HepG2 (cell line): ENCODE measurements around the gene SPTB. TPM values are rescaled to one million over a fixed set of nuclear protein-coding genes. Genes with fewer than 3 reads are reported as not detected.

ENCODE experiments used
- ATAC-seq: fragments of 200-7000 bp; cut with Tn5 transposase; 3 replicates; pipeline ENCODE4 v1.9.1; 2020; ENCODE audit warnings: mild to moderate bottlenecking, moderate library complexity
- BruUV-seq: library from RNA; stranded (reverse); fragments of 400-500 nt; replicated peaks from 2 replicates; lab custom pipeline; 2021; lab: Mats Ljungman, UMichigan
- CTCF ChIA-PET: fragments of 300-600 bp; formaldehyde crosslinking; extraction: SDS; loops from one replicate; lab custom pipeline; 2021; ENCODE audit warnings: low total read pairs, inconsistent platforms, low intra/inter-chr PET ratio; lab: Yijun Ruan, JAX
- POLR2A ChIA-PET: fragments of 350-600 bp; sonication (Branson Sonifier 250); formaldehyde crosslinking; loops from one replicate; lab custom pipeline; 2020; ENCODE audit warnings: antibody characterized with exemption, inconsistent platforms; lab: Yijun Ruan, JAX
- DNase-seq: peaks from one replicate; pipeline ENCODE4 v3.0.0-alpha.2; 2015; ENCODE audit warnings: low spot score
- FAIRE-seq: peaks from 3 replicates; lab custom pipeline; 2011; peaks lifted over from hg19 to GRCh38; lab: Jason Lieb, UNC
- H2AFZ ChIP-seq: one replicate; pipeline ENCODE4 v1.6.1; 2011; ENCODE audit warnings: low read length, inconsistent platforms
- H3K27ac ChIP-seq: fragments of 300-600 bp; 3 replicates; pipeline ENCODE4 v1.8.0; 2011; ENCODE audit warnings: mixed run types, mild to moderate bottlenecking, mixed read lengths, low read length, inconsistent platforms; ENCODE audit not compliant: insufficient read depth; ENCODE audit errors: extremely low read length
- H3K27me3 ChIP-seq, 2 experiments: fragments of 200-600 bp in 1 of 2; 2 replicates in 1 of 2; 3 replicates in 1 of 2; pipeline versions ENCODE4 v1.6.0 to v1.8.0; 2011; ENCODE audit warnings: low read length in 2 of 2, mild to moderate bottlenecking in 2 of 2, moderate library complexity in 2 of 2, inconsistent platforms in 1 of 2; ENCODE audit not compliant: insufficient read depth in 2 of 2, control insufficient read depth in 1 of 2
- H3K36me3 ChIP-seq, 2 experiments: fragments of 200-600 bp in 1 of 2; replicated peaks in 1 of 2; 2 replicates in 1 of 2; 3 replicates in 1 of 2; pipeline versions ENCODE4 v1.5.1 to v1.8.0; 2011; ENCODE audit warnings: low read length in 2 of 2, inconsistent platforms in 1 of 2; ENCODE audit not compliant: insufficient read depth in 2 of 2, control insufficient read depth in 1 of 2
- H3K4me1 ChIP-seq: 2 replicates; pipeline ENCODE4 v1.5.1; 2012; ENCODE audit warnings: low read length, inconsistent platforms; ENCODE audit not compliant: insufficient read depth
- H3K4me2 ChIP-seq: 2 replicates; pipeline ENCODE4 v1.6.0; 2011; ENCODE audit warnings: low read depth, low read length, inconsistent platforms
- H3K4me3 ChIP-seq, 3 experiments: fragments of 200-600 bp in 1 of 3; sonication (generic), shearing (Covaris generic) in 1 of 3; replicated peaks in 1 of 3; 2 replicates each; pipeline ENCODE4 v1.5.1; 2011 to 2016; ENCODE audit warnings: low read length in 3 of 3, inconsistent platforms in 2 of 3, low read depth in 2 of 3, mild to moderate bottlenecking in 2 of 3, control low read depth in 1 of 3, mixed read lengths in 1 of 3; ENCODE audit not compliant: insufficient read depth in 1 of 3
- H3K79me2 ChIP-seq: one replicate; pipeline ENCODE4 v1.6.1; 2011; ENCODE audit warnings: low read length, inconsistent platforms; ENCODE audit not compliant: insufficient read depth
- H3K9ac ChIP-seq: 2 replicates; pipeline ENCODE4 v1.6.0; 2011; ENCODE audit warnings: mild to moderate bottlenecking, low read depth, low read length, inconsistent platforms; ENCODE audit not compliant: insufficient read depth
- H3K9me3 ChIP-seq: 2 replicates; pipeline ENCODE4 v1.5.1; 2012; ENCODE audit warnings: mild to moderate bottlenecking, low read length
- H4K20me1 ChIP-seq: 2 replicates; pipeline ENCODE4 v1.6.0; 2011; ENCODE audit warnings: inconsistent platforms, mild to moderate bottlenecking, low read length, moderate library complexity; ENCODE audit not compliant: insufficient read depth
- CBX2 ChIP-seq, 2 experiments: fragments of 200-600 bp in 1 of 2; sonication (generic); formaldehyde crosslinking in 1 of 2; IDR thresholded peaks; 2 replicates each; pipeline versions ENCODE4 v1.7.0 to v1.8.1; 2018 to 2022; ENCODE audit warnings: low read depth in 2 of 2, low read length in 1 of 2, mild to moderate bottlenecking in 1 of 2, missing genetic modification reagents in 1 of 2
- CHD2 ChIP-seq: IDR thresholded peaks from 2 replicates; pipeline ENCODE4 v1.6.1; 2011; ENCODE audit warnings: low read depth, low read length, improper control_type of control experiment
- CSRNP1 ChIP-seq: sonication (generic); formaldehyde crosslinking; IDR thresholded peaks from 2 replicates; pipeline ENCODE4 v1.8.1; 2023; ENCODE audit warnings: mild to moderate bottlenecking, missing genetic modification reagents
- FOXK2 ChIP-seq: fragments of 450-650 bp; IDR thresholded peaks from 2 replicates; pipeline ENCODE4 v1.6.1; 2016
- MED13 ChIP-seq: sonication (generic); formaldehyde crosslinking; IDR thresholded peaks from 2 replicates; pipeline ENCODE4 v1.5.0; 2020; ENCODE audit warnings: missing genetic modification reagents
- NAIF1 ChIP-seq: sonication (generic); formaldehyde crosslinking; IDR thresholded peaks from 2 replicates; pipeline ENCODE4 v1.5.0; 2020; ENCODE audit warnings: mild to moderate bottlenecking, missing genetic modification reagents, borderline replicate concordance
- NCOR1 ChIP-seq: fragments of 200-600 bp; sonication (generic); IDR thresholded peaks from 2 replicates; pipeline ENCODE4 v1.7.0; 2017; ENCODE audit warnings: antibody characterized with exemption, low read length, borderline replicate concordance
- RFX5 ChIP-seq: IDR thresholded peaks from 2 replicates; pipeline ENCODE4 v1.6.1; 2011; ENCODE audit warnings: low read depth, low read length, improper control_type of control experiment
- RNF2 ChIP-seq: fragments of 450-650 bp; conservative IDR thresholded peaks from 2 replicates; pipeline ENCODE4 v1.6.1; 2016; ENCODE audit warnings: low read depth
- SP1 ChIP-seq, 2 experiments: fragments of 450-650 bp in 1 of 2; sonication (generic) in 1 of 2; formaldehyde crosslinking in 1 of 2; IDR thresholded peaks; 2 replicates each; pipeline versions ENCODE4 v1.4.0 to v1.6.1; 2016 to 2020; ENCODE audit warnings: missing genetic modification reagents in 1 of 2
- TEF ChIP-seq: sonication (generic); formaldehyde crosslinking; IDR thresholded peaks from 2 replicates; pipeline ENCODE4 v1.5.0; 2020; ENCODE audit warnings: missing genetic modification reagents
- THAP11 ChIP-seq: IDR thresholded peaks from 2 replicates; pipeline ENCODE4 v1.6.1; 2016; ENCODE audit warnings: missing biosample characterization, missing genetic modification reagents
- THAP8 ChIP-seq: sonication (generic); formaldehyde crosslinking; IDR thresholded peaks from 2 replicates; pipeline ENCODE4 v1.5.1; 2020; ENCODE audit warnings: missing genetic modification reagents, mild to moderate bottlenecking, borderline replicate concordance
- ZFP62 ChIP-seq: sonication (generic); formaldehyde crosslinking; IDR thresholded peaks from 2 replicates; pipeline ENCODE4 v1.4.0; 2020; ENCODE audit warnings: missing genetic modification reagents
- ZFYVE20 ChIP-seq: sonication (generic); formaldehyde crosslinking; IDR thresholded peaks from 2 replicates; pipeline ENCODE4 v1.8.0; 2023; ENCODE audit warnings: low read depth, mild to moderate bottlenecking, moderate library complexity, missing genetic modification reagents, borderline replicate concordance
- ZNF660 ChIP-seq: sonication (generic); formaldehyde crosslinking; IDR thresholded peaks from 2 replicates; pipeline ENCODE4 v1.5.1; 2020; ENCODE audit warnings: mild to moderate bottlenecking, low read depth, missing genetic modification reagents, borderline replicate concordance
- ZNF672 ChIP-seq: sonication (generic); formaldehyde crosslinking; IDR thresholded peaks from 2 replicates; pipeline ENCODE4 v1.8.1; 2022; ENCODE audit warnings: missing genetic modification reagents
- ZNF766 ChIP-seq: sonication (generic); formaldehyde crosslinking; IDR thresholded peaks from 2 replicates; pipeline ENCODE4 v1.5.0; 2020; ENCODE audit warnings: missing genetic modification reagents, borderline replicate concordance
- WGBS: methylation state at CpG from one replicate; pipeline ENCODE4 v1.1.6; 2017; ENCODE audit warnings: low lambda C conversion rate; 5-methylcytosine and 5-hydroxymethylcytosine counted together
- in situ Hi-C: cut with HindIII; loops from 2 replicates; pipeline ENCODE4 v1.10.0; 2017; ENCODE audit warnings: low pct_unique_long_range_greater_than_20kb; ENCODE audit not compliant: extremely low pct_ligation_motif_present
- intact Hi-C: fragments of 100-400 bp; cut with micrococcal nuclease; formaldehyde crosslinking; loops from one replicate; pipeline ENCODE4 v1.10.0; 2022; ENCODE audit not compliant: unreplicated experiment
- polyA plus RNA-seq, 8 experiments: library from polyadenylated mRNA; depleted of rRNA in 3 of 8; stranded (reverse) in 7 of 8; unstranded in 1 of 8; fragments of >200 nt; fragmentation: Illumina TruSeq in 4 of 8; extraction: Trizol in 4 of 8; gene quantifications; 2 replicates each; pipeline versions ENCODE4 v1.2.1 to v1.2.3, GENCODE V29; 2011 to 2016; ENCODE audit warnings: low read depth in 4 of 8, missing spikeins in 1 of 8, mixed read lengths in 1 of 8; ENCODE audit not compliant: insufficient read depth in 1 of 8
- total RNA-seq, 5 experiments: library from RNA; depleted of rRNA; stranded (reverse); fragments of >200 nt; fragmentation: Illumina TruSeq; extraction: Trizol; gene quantifications; 2 replicates each; pipeline ENCODE4 v1.2.3, GENCODE V29; 2016; ENCODE audit warnings: low read depth in 1 of 5

The SPTB gene
- total and polyA plus RNA-seq, 2 of the 13 experiments (the other 11 are each of a cell fraction or from before 2014, with no cell fraction given) = 0.01 to 0.02 TPM

- 0% methylated on average over 2 of the region's 2 CpGs for WGBS
- H2AFZ ChIP-seq = no peak overlapping the region
- BruUV-seq = no TSS peak
- CTCF ChIA-PET = no interaction called here
- H3K4me3 ChIP-seq = no peak overlapping the region
- no peaks in the 10 kb centered on the region for H3K4me1 ChIP-seq
- in situ Hi-C loops (no loop called here), intact Hi-C loops (no loop called here)
- no peak overlapping the region for H3K4me2 ChIP-seq
- H3K27me3 ChIP-seq = peaks cover 5 to 63% of the 10 kb centered on the region in 2 experiments
- no peak overlapping the region for H3K9ac ChIP-seq
- H4K20me1 ChIP-seq = no peaks in the 10 kb centered on the region
- DNase-seq (no peak), ATAC-seq (no peak), FAIRE-seq (no peak)
- H3K9me3 ChIP-seq = no peaks in the 10 kb centered on the region
- TF ChIP-seq SP1 (IDR thresholded peaks at IDR 0.05) (no peak), SP1 (CRISPR knock-in tag; IDR thresholded peaks at IDR 0.05) (no peak), TEF (CRISPR knock-in tag) (no peak), MED13 (CRISPR knock-in tag) (no peak), ZNF672 (no peak), ZFP62 (CRISPR knock-in tag) (no peak), FOXK2 (no peak), RFX5 (no peak), NAIF1 (no peak), CBX2 (IDR thresholded peaks at IDR 0.05; ENCODE audit: low read depth, low read length) (no peak), CBX2 (CRISPR knock-in tag; IDR thresholded peaks at IDR 0.05; ENCODE audit: low read depth) (no peak), THAP8 (CRISPR knock-in tag) (no peak), RNF2 (no peak), CHD2 (no peak), NCOR1 (no peak), ZNF660 (CRISPR knock-in tag) (no peak), THAP11 (CRISPR knock-in tag) (no peak), ZFYVE20 (CRISPR knock-in tag) (no peak), ZNF766 (CRISPR knock-in tag) (no peak), CSRNP1 (CRISPR knock-in tag) (no peak)
- no peaks in the 10 kb centered on the region for H3K36me3 ChIP-seq
- no peak overlapping the region for H3K27ac ChIP-seq
- no peaks in the 10 kb centered on the region for H3K79me2 ChIP-seq
- POLR2A ChIA-PET = no interaction called here
Measured at GRCh38 chr14:64871344-64871743, 8.4 kb downstream of the SPTB start.
